ENCODE data around the gene TRUB1. TPM values are rescaled to one million over a fixed set of nuclear protein-coding genes. Genes with fewer than 3 reads are reported as not detected.

TRUB1 gene
- total RNA-seq, 1 donor from 2014 or later = 21.6 TPM

Other genes starting within 250 kb of the TRUB1 start
- gene FHIP2A, start 116.4 kb upstream of the TRUB1 start, total RNA-seq = 25.0 and 29.0 TPM in 2 replicates
- not detected in 2 replicates for gene ATRNL1, start 155.2 kb downstream of the TRUB1 start, total RNA-seq